ENCODE results near the gene SKIC2. TPM values are rescaled to one million over a fixed set of nuclear protein-coding genes. Genes with fewer than 3 reads are reported as not detected.

The SKIC2 gene
- total RNA-seq, 3 donors from 2014 or later (not counting 1 experiment from before 2014, with no cell fraction given) = 119 to 184 (median 151) TPM

DNA sequence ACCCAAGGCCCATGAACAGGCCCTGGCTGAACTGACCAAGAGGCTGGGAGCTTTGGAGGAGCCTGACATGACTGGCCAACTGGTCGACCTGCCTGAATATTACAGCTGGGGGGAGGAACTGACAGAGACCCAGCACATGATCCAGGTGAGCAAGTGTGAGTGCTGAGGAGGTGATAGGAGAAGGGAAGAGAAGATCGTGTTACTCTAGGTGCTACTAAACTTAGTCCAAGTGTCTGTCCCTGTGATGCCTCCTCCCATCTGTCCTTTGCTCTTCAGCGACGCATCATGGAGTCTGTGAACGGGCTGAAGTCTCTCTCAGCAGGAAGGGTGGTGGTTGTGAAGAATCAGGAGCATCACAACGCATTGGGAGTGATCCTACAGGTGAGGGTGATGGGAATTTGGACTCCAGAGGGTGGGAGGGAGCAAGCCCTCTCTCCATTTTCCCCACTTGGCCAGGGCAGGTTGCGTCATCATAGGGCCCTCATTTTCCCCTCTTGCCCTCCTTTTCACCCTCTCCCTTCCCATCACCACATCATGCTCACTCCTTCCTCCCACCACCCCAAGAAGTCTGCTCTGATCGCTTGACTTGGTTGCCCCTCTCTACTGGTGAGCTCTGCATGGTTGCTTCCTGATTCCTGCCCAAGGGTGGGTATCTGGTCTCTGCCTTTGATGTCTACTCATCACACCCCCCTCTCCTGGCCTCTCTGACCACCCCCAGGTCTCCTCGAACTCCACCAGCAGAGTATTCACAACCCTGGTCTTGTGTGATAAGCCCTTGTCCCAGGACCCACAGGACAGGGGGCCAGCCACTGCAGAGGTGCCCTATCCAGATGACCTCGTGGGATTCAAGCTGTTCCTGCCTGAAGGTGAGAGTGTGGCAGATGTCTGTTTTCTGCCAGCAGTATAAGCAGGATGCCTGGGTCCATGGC is 8.3 kb downstream of the SKIC2 start:
- Histone ChIP-seq H3K36me3 (ENCODE audit: control insufficient read depth, insufficient read depth, low read length) (peaks cover 80% of the 10 kb centered on the region), H3K27ac (ENCODE audit: low read length) (no peak overlapping the region), H3K4me1 (ENCODE audit: control insufficient read depth, insufficient read depth, low read length) (peaks cover 15% of the 10 kb centered on the region), H3K27me3 (ENCODE audit: control insufficient read depth, insufficient read depth, low read length) (no peaks in the 10 kb centered on the region), H3K4me3 (ENCODE audit: low read length) (no peak overlapping the region), H3K9me3 (ENCODE audit: control insufficient read depth, insufficient read depth, low read length) (no peaks in the 10 kb centered on the region)
- Mint-ChIP-seq H3K9me3 (no peaks in the 10 kb centered on the region), H3K36me3 (peaks cover 7% of the 10 kb centered on the region), H3K27me3 (ENCODE audit: low read depth in 2 of 2) (no peaks in the 10 kb centered on the region), H3K4me3 (no peak overlapping the region), H3K27ac (peak overlapping the region in 1 of 2 donors; percentile 76), H3K4me1 (peaks cover 7 to 25% of the 10 kb centered on the region in 2 donors)
- TF ChIP-seq, protein P1, sequence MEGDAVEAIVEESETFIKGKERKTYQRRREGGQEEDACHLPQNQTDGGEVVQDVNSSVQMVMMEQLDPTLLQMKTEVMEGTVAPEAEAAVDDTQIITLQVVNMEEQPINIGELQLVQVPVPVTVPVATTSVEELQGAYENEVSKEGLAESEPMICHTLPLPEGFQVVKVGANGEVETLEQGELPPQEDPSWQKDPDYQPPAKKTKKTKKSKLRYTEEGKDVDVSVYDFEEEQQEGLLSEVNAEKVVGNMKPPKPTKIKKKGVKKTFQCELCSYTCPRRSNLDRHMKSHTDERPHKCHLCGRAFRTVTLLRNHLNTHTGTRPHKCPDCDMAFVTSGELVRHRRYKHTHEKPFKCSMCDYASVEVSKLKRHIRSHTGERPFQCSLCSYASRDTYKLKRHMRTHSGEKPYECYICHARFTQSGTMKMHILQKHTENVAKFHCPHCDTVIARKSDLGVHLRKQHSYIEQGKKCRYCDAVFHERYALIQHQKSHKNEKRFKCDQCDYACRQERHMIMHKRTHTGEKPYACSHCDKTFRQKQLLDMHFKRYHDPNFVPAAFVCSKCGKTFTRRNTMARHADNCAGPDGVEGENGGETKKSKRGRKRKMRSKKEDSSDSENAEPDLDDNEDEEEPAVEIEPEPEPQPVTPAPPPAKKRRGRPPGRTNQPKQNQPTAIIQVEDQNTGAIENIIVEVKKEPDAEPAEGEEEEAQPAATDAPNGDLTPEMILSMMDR (IDR thresholded peaks at IDR 0.05) = no peak
- intact Hi-C loops (cut with micrococcal nuclease) = no loop called here
- 94% methylated on average over 10 of the region's 10 CpGs for WGBS (ENCODE audit: insufficient coverage)
- ATAC-seq = no peak
- no peak for DNase-seq

DNA sequence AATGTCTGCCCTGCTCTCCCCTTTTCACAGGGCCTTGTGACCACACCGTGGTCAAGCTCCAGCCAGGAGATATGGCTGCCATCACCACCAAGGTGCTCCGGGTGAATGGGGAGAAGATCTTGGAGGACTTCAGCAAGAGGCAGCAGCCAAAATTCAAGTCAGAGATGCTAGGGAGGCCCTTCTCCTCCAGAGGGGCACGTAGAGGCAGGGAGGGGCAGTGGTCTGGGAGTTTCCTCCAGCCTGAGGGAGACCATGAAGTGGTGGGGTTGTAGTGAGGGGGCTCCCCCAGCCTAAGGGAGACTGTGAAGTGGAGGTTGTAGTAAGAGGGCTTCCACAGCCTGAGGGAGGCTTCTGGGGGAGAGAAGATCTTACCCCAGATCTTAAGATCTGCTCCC is 8.9 kb downstream of the SKIC2 start:
- 90% methylated on average over 3 of the region's 3 CpGs for WGBS (ENCODE audit: insufficient coverage)
- Histone ChIP-seq H3K27me3 (ENCODE audit: control insufficient read depth, insufficient read depth, low read length) (no peaks in the 10 kb centered on the region), H3K4me3 (ENCODE audit: low read length) (no peak overlapping the region), H3K9me3 (ENCODE audit: control insufficient read depth, insufficient read depth, low read length) (no peaks in the 10 kb centered on the region), H3K27ac (ENCODE audit: low read length) (no peak overlapping the region), H3K36me3 (ENCODE audit: control insufficient read depth, insufficient read depth, low read length) (peaks cover 74% of the 10 kb centered on the region), H3K4me1 (ENCODE audit: control insufficient read depth, insufficient read depth, low read length) (peaks cover 20% of the 10 kb centered on the region)
- ATAC-seq (no peak), DNase-seq (no peak)
- H3K27ac Mint-ChIP-seq = peak overlapping the region in 1 of 2 donors; percentile 76
- intact Hi-C loops (cut with micrococcal nuclease) = no loop called here
- no peaks in the 10 kb centered on the region for H3K9me3 Mint-ChIP-seq
- H3K27me3 Mint-ChIP-seq (ENCODE audit: low read depth in 2 of 2) = no peaks in the 10 kb centered on the region
- TF ChIP-seq, protein P1 (IDR thresholded peaks at IDR 0.05) = no peak
- H3K36me3 Mint-ChIP-seq = peaks cover 7% of the 10 kb centered on the region
- no peak overlapping the region for H3K4me3 Mint-ChIP-seq
- peaks cover 12 to 32% of the 10 kb centered on the region in 2 donors for H3K4me1 Mint-ChIP-seq

DNA sequence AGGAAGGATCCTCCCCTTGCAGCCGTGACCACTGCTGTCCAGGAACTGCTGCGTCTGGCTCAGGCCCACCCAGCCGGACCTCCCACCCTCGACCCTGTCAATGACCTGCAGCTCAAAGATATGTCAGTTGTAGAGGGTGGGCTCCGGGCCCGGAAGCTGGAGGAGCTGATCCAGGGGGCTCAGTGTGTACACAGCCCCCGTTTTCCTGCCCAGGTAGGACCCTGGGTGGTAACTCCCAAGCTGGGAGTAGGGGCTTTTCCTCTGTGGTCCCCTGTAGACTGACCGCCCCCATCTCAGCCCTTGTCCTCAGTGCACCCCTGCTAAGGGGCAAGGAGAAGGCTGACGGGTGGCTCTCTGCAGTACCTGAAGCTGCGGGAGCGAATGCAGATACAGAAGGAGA is 9.4 kb downstream of the SKIC2 start:
- H3K27ac Mint-ChIP-seq = peak overlapping the region in 1 of 2 donors; percentile 76
- no peaks in the 10 kb centered on the region for H3K27me3 ChIP-seq (ENCODE audit: control insufficient read depth, insufficient read depth, low read length)
- H3K9me3 Mint-ChIP-seq = no peaks in the 10 kb centered on the region
- H3K9me3 ChIP-seq (ENCODE audit: control insufficient read depth, insufficient read depth, low read length) = no peaks in the 10 kb centered on the region
- H3K4me1 Mint-ChIP-seq = peaks cover 16 to 36% of the 10 kb centered on the region in 2 donors
- H3K27ac ChIP-seq (ENCODE audit: low read length) = no peak overlapping the region
- peaks cover 7% of the 10 kb centered on the region for H3K36me3 Mint-ChIP-seq
- H3K4me1 ChIP-seq (ENCODE audit: control insufficient read depth, insufficient read depth, low read length) = peaks cover 23% of the 10 kb centered on the region
- no peak for DNase-seq
- intact Hi-C loops (cut with micrococcal nuclease) = no loop called here
- no peak overlapping the region for H3K4me3 ChIP-seq (ENCODE audit: low read length)
- TF ChIP-seq, protein P1 (IDR thresholded peaks at IDR 0.05) = no peak
- no peaks in the 10 kb centered on the region for H3K27me3 Mint-ChIP-seq (ENCODE audit: low read depth in 2 of 2)
- no peak overlapping the region for H3K4me3 Mint-ChIP-seq
- no peak for ATAC-seq
- H3K36me3 ChIP-seq (ENCODE audit: control insufficient read depth, insufficient read depth, low read length) = peaks cover 70% of the 10 kb centered on the region
- WGBS (ENCODE audit: insufficient coverage) = 95% methylated on average over 11 of the region's 11 CpGs

Data from natural killer cell (primary cell).